Effector memory CD4-positive, alpha-beta T cell (primary cell): ENCODE data around the gene SLC37A2.
"Not testable (repeated sequence)": the region's sequence is repeated elsewhere in the genome, so short reads cannot be mapped to it uniquely, and the experiment has no call there.

Source experiments
- DNase-seq, 3 donors: peaks; one replicate each; pipeline ENCODE4 v3.0.0-alpha.2; 2020
- H3K27ac ChIP-seq: 2 replicates; pipeline ENCODE4 v1.7.0; 2013; ENCODE audit warnings: mild to moderate bottlenecking, low read length, moderate library complexity; ENCODE audit not compliant: insufficient read depth, poor library complexity, severe bottlenecking
- H3K27me3 ChIP-seq: replicated peaks from 2 replicates; pipeline ENCODE4 v1.7.0; 2013; ENCODE audit warnings: mild to moderate bottlenecking, low read length; ENCODE audit not compliant: insufficient read depth, control insufficient read depth, poor library complexity, severe bottlenecking
- H3K36me3 ChIP-seq: 2 replicates; pipeline ENCODE4 v1.7.0; 2013; ENCODE audit warnings: mild to moderate bottlenecking, low read length, moderate library complexity; ENCODE audit not compliant: control insufficient read depth, insufficient read depth
- H3K4me1 ChIP-seq: 2 replicates; pipeline ENCODE4 v1.7.0; 2013; ENCODE audit warnings: low read length, mild to moderate bottlenecking; ENCODE audit not compliant: control insufficient read depth, insufficient read depth, poor library complexity, severe bottlenecking
- H3K4me3 ChIP-seq: 2 replicates; pipeline ENCODE4 v1.7.0; 2013; ENCODE audit warnings: low read length, low read depth, mild to moderate bottlenecking; ENCODE audit not compliant: insufficient read depth, poor library complexity, severe bottlenecking
- H3K9me3 ChIP-seq: 2 replicates; pipeline ENCODE4 v1.7.0; 2013; ENCODE audit warnings: mild to moderate bottlenecking, low read length, moderate library complexity; ENCODE audit not compliant: control insufficient read depth

The SLC37A2 gene

GRCh38 chr11:125055107-125055715 lies 7.9 kb upstream of the SLC37A2 start:
- Histone ChIP-seq H3K4me1 (no peaks in the 10 kb centered on the region), H3K4me3 (no peak overlapping the region), H3K27ac (no peak overlapping the region), H3K9me3 (no peaks in the 10 kb centered on the region), H3K36me3 (no peaks in the 10 kb centered on the region), H3K27me3 (no peaks in the 10 kb centered on the region)
- DNase-seq, result no peak

- H3K4me3 ChIP-seq, H3K36me3 ChIP-seq, H3K27me3 ChIP-seq, H3K9me3 ChIP-seq, DNase-seq, H3K27ac ChIP-seq, H3K4me1 ChIP-seq: not testable (repeated sequence)
Measured at GRCh38 chr11:125056111-125056510, 7.0 kb upstream of the SLC37A2 start.

- no peak overlapping the region for H3K4me3 ChIP-seq
- H3K36me3 ChIP-seq, result no peaks in the 10 kb centered on the region
- no peak overlapping the region for H3K27ac ChIP-seq
- no peak for DNase-seq
- no peaks in the 10 kb centered on the region for H3K4me1 ChIP-seq
- no peaks in the 10 kb centered on the region for H3K27me3 ChIP-seq
- no peaks in the 10 kb centered on the region for H3K9me3 ChIP-seq
Measured at GRCh38 chr11:125056931-125057692, 6.0 kb upstream of the SLC37A2 start.

- Histone ChIP-seq H3K4me1 (no peaks in the 10 kb centered on the region), H3K9me3 (no peaks in the 10 kb centered on the region), H3K4me3 (no peak overlapping the region), H3K27ac (no peak overlapping the region), H3K36me3 (no peaks in the 10 kb centered on the region), H3K27me3 (no peaks in the 10 kb centered on the region)
- no peak for DNase-seq
Measured at GRCh38 chr11:125057693-125058016, 5.5 kb upstream of the SLC37A2 start.

GRCh38 chr11:125061281-125061680 lies 1.8 kb upstream of the SLC37A2 start:
- no peak for DNase-seq
- peaks cover 7% of the 10 kb centered on the region for H3K4me1 ChIP-seq
- H3K27me3 ChIP-seq, result peaks cover 10% of the 10 kb centered on the region
- H3K27ac ChIP-seq, result no peak overlapping the region
- no peak overlapping the region for H3K4me3 ChIP-seq
- H3K36me3 ChIP-seq, result no peaks in the 10 kb centered on the region
- H3K9me3 ChIP-seq, result no peaks in the 10 kb centered on the region

- no peak for DNase-seq
- Histone ChIP-seq H3K27me3 (peaks cover 10% of the 10 kb centered on the region), H3K9me3 (no peaks in the 10 kb centered on the region), H3K36me3 (no peaks in the 10 kb centered on the region), H3K27ac (no peak overlapping the region), H3K4me3 (peak overlapping the region; percentile 73), H3K4me1 (peaks cover 7% of the 10 kb centered on the region)
Measured at GRCh38 chr11:125062218-125062930, 731 bp upstream of the SLC37A2 start.

GRCh38 chr11:125063429-125064043 lies 431 bp downstream of the SLC37A2 start:
- H3K27ac ChIP-seq, result no peak overlapping the region

GRCh38 chr11:125064070-125064469 lies 965 bp downstream of the SLC37A2 start:
- H3K4me1 ChIP-seq, result peaks cover 7% of the 10 kb centered on the region

More at GRCh38 chr11:125063429-125064043, 431 bp downstream of the SLC37A2 start:
- Histone ChIP-seq H3K9me3 (no peaks in the 10 kb centered on the region), H3K27me3 (peaks cover 10% of the 10 kb centered on the region), H3K36me3 (no peaks in the 10 kb centered on the region), H3K4me3 (peak overlapping the region; percentile 73), H3K4me1 (peaks cover 7% of the 10 kb centered on the region)
- no peak for DNase-seq

GRCh38 chr11:125068368-125068767 lies 5.3 kb downstream of the SLC37A2 start:
- no peak for DNase-seq
- Histone ChIP-seq H3K9me3 (no peaks in the 10 kb centered on the region), H3K36me3 (no peaks in the 10 kb centered on the region), H3K27me3 (peaks cover 7% of the 10 kb centered on the region), H3K27ac (no peak overlapping the region), H3K4me1 (peaks cover 5% of the 10 kb centered on the region), H3K4me3 (no peak overlapping the region)

More at GRCh38 chr11:125064070-125064469, 965 bp downstream of the SLC37A2 start:
- Histone ChIP-seq H3K4me3 (no peak overlapping the region), H3K27me3 (peaks cover 10% of the 10 kb centered on the region), H3K9me3 (no peaks in the 10 kb centered on the region), H3K27ac (no peak overlapping the region), H3K36me3 (no peaks in the 10 kb centered on the region)
- DNase-seq, result no peak

- Histone ChIP-seq H3K27me3 (peaks cover 7% of the 10 kb centered on the region), H3K4me1 (no peaks in the 10 kb centered on the region), H3K27ac (no peak overlapping the region), H3K9me3 (no peaks in the 10 kb centered on the region), H3K36me3 (no peaks in the 10 kb centered on the region), H3K4me3 (no peak overlapping the region)
- DNase-seq, result no peak
Measured at GRCh38 chr11:125069008-125069407, 5.9 kb downstream of the SLC37A2 start.
